ENCODE data around the gene NPPC. TPM values are rescaled to one million over a fixed set of nuclear protein-coding genes. Genes with fewer than 3 reads are reported as not detected.
A peak's percentile ranks its signal among the peaks of the same experiment; 100 is the strongest.
"Not testable (repeated sequence)": the region's sequence is repeated elsewhere in the genome, so short reads cannot be mapped to it uniquely, and the experiment has no call there.

NPPC gene
- polyA plus RNA-seq, 10 donors: 0.90 to 8.3 (median 3.3) TPM

GRCh38 chr2:231890896-231891513 lies 35.2 kb downstream of the NPPC start:
- peak in 1 of 3 donors; percentile 12 for DNase-seq

- no peak for DNase-seq
Observed at GRCh38 chr2:231887756-231888155, 38.4 kb downstream of the NPPC start.

- DNase-seq: no peak
Observed at GRCh38 chr2:231886071-231886681, 40.0 kb downstream of the NPPC start.

GRCh38 chr2:231884438-231885140 lies 41.6 kb downstream of the NPPC start:
- no peak for DNase-seq

- peak; percentile 18 to 59 (median 31) for DNase-seq
Observed at GRCh38 chr2:231883468-231883881, 42.7 kb downstream of the NPPC start.

- no peak for DNase-seq
Observed at GRCh38 chr2:231882646-231883045, 43.5 kb downstream of the NPPC start.

GRCh38 chr2:231880371-231880770 lies 45.8 kb downstream of the NPPC start:
- not testable (repeated sequence) for DNase-seq

GRCh38 chr2:231879216-231879615 lies 47.0 kb downstream of the NPPC start:
- no peak for DNase-seq

- DNase-seq: no peak
Observed at GRCh38 chr2:231877533-231878456, 48.4 kb downstream of the NPPC start.

- no peak for DNase-seq
Observed at GRCh38 chr2:231874944-231875343, 51.3 kb downstream of the NPPC start.

Other genes with a start within 250 kb of the NPPC start
- gene PTMA, start 217.9 kb downstream of the NPPC start, polyA plus RNA-seq (ENCODE audit: insufficient read length in 10 of 10): 100 to 1,000 TPM; 528 to 925 (median 619) TPM
- gene PDE6D, start 145.1 kb downstream of the NPPC start, polyA plus RNA-seq (ENCODE audit: insufficient read length in 10 of 10): 10 to 100 TPM; 16.4 to 23.8 (median 19.5) TPM
- gene COPS7B, start 140.0 kb downstream of the NPPC start, polyA plus RNA-seq (ENCODE audit: insufficient read length in 10 of 10): 10 to 100 TPM; 30.8 to 41.9 (median 36.9) TPM
- gene DIS3L2, start 35.3 kb upstream of the NPPC start, polyA plus RNA-seq (ENCODE audit: insufficient read length in 10 of 10): 10 to 100 TPM; 19.2 to 27.2 (median 23.7) TPM

All from muscle of back (tissue), 11 donors.